Posterior vena cava (tissue), 2 donors: ENCODE data around the gene AGBL1. TPM values are rescaled to one million over a fixed set of nuclear protein-coding genes. Genes with fewer than 3 reads are reported as not detected.
A peak's percentile ranks its signal among the peaks of the same experiment; 100 is the strongest.

Experiments
- DNase-seq: peaks from one replicate; pipeline ENCODE4 v3.0.0-alpha.2; 2020; ENCODE audit warnings: low spot score
- intact Hi-C, 2 donors: fragments of 100-400 bp; cut with DNase I; formaldehyde crosslinking; loops; one replicate each; pipeline versions ENCODE4 v1.14.1 to v1.14.2; 2022 to 2023
- total RNA-seq, 2 donors: library from RNA; stranded (reverse); fragmentation: NEBNext Ultra II Directional; extraction: Animal tissue kit (Norgen Biotek cat#: 25700); gene quantifications; one replicate each; pipeline ENCODE4 v1.2.1, GENCODE V29; 2021
- donor health status: DM: yes; HTN: yes; CAD: no.
- donor health status: DM: yes; HTN: yes; CAD: no.

AGBL1 gene
- total RNA-seq, 2 donors from 2014 or later, result not detected

GRCh38 chr15:86159468-86159867 is 79.8 kb downstream of the AGBL1 start:
- intact Hi-C loops, result no loop called here
- DNase-seq, result no peak

GRCh38 chr15:86161250-86161649 is 81.6 kb downstream of the AGBL1 start:
- DNase-seq, result no peak
- intact Hi-C loops, result no loop called here

GRCh38 chr15:86162172-86162591 is 82.5 kb downstream of the AGBL1 start:
- no peak for DNase-seq
- intact Hi-C loops, result no loop called here

- DNase-seq, result no peak
- intact Hi-C loops, result no loop called here
Observed at GRCh38 chr15:86162641-86163040, 83.0 kb downstream of the AGBL1 start.

- intact Hi-C loops, result no loop called here
- no peak for DNase-seq
Observed at GRCh38 chr15:86163816-86164215, 84.1 kb downstream of the AGBL1 start.

GRCh38 chr15:86164232-86164898 is 84.7 kb downstream of the AGBL1 start:
- intact Hi-C loops, result no loop called here
- peak; percentile 87 for DNase-seq

GRCh38 chr15:86165265-86166211 is 85.9 kb downstream of the AGBL1 start:
- DNase-seq, result no peak
- intact Hi-C loops, result no loop called here

GRCh38 chr15:86167841-86168240 is 88.2 kb downstream of the AGBL1 start:
- no peak for DNase-seq
- intact Hi-C loops, result no loop called here

- DNase-seq, result no peak
- intact Hi-C loops, result no loop called here
Observed at GRCh38 chr15:86178845-86179244, 99.2 kb downstream of the AGBL1 start.

GRCh38 chr15:86183596-86184491 is 104.2 kb downstream of the AGBL1 start:
- intact Hi-C loops, result loop anchor here in 1 of 2 donors (5.0 to 10.0 kb wide), 2 partner anchors 539 to 1953 kb away; no protein-coding TSS in a partner anchor
- no peak for DNase-seq

GRCh38 chr15:86193716-86194380 is 114.2 kb downstream of the AGBL1 start:
- no peak for DNase-seq
- intact Hi-C loops, result no loop called here

GRCh38 chr15:86197770-86198169 is 118.1 kb downstream of the AGBL1 start:
- DNase-seq, result no peak
- intact Hi-C loops, result no loop called here

- intact Hi-C loops, result no loop called here
Observed at GRCh38 chr15:86199467-86200145, 119.9 kb downstream of the AGBL1 start.

GRCh38 chr15:86201313-86202008 is 121.8 kb downstream of the AGBL1 start:
- intact Hi-C loops, result no loop called here

More at GRCh38 chr15:86199467-86200145, 119.9 kb downstream of the AGBL1 start:
- DNase-seq, result no peak

GRCh38 chr15:86203462-86203861 is 123.8 kb downstream of the AGBL1 start:
- DNase-seq, result no peak

More at GRCh38 chr15:86201313-86202008, 121.8 kb downstream of the AGBL1 start:
- no peak for DNase-seq

GRCh38 chr15:86205096-86205495 is 125.4 kb downstream of the AGBL1 start:
- no peak for DNase-seq
- intact Hi-C loops, result no loop called here

More at GRCh38 chr15:86203462-86203861, 123.8 kb downstream of the AGBL1 start:
- intact Hi-C loops, result no loop called here

- intact Hi-C loops, result no loop called here
- no peak for DNase-seq
Observed at GRCh38 chr15:86213420-86213819, 133.7 kb downstream of the AGBL1 start.

- intact Hi-C loops, result no loop called here
- DNase-seq, result no peak
Observed at GRCh38 chr15:86213888-86214287, 134.2 kb downstream of the AGBL1 start.
